ENCODE measurements around the gene TFPT.

The TFPT gene

DNA sequence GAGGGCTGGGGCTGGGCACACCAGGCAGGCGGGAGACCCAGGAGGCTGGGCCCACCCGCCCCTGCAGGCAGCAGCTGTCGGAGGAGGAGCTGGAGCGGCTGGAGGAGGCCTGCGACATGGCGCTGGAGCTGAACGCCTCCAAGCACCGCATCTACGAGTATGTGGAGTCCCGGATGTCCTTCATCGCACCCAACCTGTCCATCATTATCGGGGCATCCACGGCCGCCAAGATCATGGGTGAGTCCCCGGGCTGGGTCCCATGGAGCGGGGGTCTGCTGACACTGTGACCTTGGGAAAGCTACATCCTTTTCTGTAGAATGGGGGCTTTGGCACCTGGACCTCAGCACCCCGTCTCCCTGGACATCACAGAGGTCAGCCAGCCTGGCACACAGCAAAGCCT lies 8.2 kb upstream of the TFPT start:
- no peak overlapping the region for H3K4me3 ChIP-seq (ENCODE audit: control insufficient read depth, low read depth, low read length)
- no peak for DNase-seq (ENCODE audit: low read depth)
- TF ChIP-seq, protein P1, sequence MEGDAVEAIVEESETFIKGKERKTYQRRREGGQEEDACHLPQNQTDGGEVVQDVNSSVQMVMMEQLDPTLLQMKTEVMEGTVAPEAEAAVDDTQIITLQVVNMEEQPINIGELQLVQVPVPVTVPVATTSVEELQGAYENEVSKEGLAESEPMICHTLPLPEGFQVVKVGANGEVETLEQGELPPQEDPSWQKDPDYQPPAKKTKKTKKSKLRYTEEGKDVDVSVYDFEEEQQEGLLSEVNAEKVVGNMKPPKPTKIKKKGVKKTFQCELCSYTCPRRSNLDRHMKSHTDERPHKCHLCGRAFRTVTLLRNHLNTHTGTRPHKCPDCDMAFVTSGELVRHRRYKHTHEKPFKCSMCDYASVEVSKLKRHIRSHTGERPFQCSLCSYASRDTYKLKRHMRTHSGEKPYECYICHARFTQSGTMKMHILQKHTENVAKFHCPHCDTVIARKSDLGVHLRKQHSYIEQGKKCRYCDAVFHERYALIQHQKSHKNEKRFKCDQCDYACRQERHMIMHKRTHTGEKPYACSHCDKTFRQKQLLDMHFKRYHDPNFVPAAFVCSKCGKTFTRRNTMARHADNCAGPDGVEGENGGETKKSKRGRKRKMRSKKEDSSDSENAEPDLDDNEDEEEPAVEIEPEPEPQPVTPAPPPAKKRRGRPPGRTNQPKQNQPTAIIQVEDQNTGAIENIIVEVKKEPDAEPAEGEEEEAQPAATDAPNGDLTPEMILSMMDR (IDR thresholded peaks at IDR 0.05; ENCODE audit: control insufficient read depth, insufficient read depth, low read depth, low read length, missing control alignments) = no peak

GRCh38 chr19:54121259-54121658 lies 5.8 kb upstream of the TFPT start:
- TF ChIP-seq, protein P1 (IDR thresholded peaks at IDR 0.05; ENCODE audit: control insufficient read depth, insufficient read depth, low read depth, low read length, missing control alignments) = no peak
- H3K4me3 ChIP-seq (ENCODE audit: control insufficient read depth, low read depth, low read length) = no peak overlapping the region
- no peak for DNase-seq (ENCODE audit: low read depth)

- DNase-seq (ENCODE audit: low read depth) = no peak
- TF ChIP-seq, protein P1 (IDR thresholded peaks at IDR 0.05; ENCODE audit: control insufficient read depth, insufficient read depth, low read depth, low read length, missing control alignments) = no peak
- peak overlapping the region; percentile 78 for H3K4me3 ChIP-seq (ENCODE audit: control insufficient read depth, low read depth, low read length)
Measured at GRCh38 chr19:54114340-54115108, 933 bp downstream of the TFPT start.

DNA sequence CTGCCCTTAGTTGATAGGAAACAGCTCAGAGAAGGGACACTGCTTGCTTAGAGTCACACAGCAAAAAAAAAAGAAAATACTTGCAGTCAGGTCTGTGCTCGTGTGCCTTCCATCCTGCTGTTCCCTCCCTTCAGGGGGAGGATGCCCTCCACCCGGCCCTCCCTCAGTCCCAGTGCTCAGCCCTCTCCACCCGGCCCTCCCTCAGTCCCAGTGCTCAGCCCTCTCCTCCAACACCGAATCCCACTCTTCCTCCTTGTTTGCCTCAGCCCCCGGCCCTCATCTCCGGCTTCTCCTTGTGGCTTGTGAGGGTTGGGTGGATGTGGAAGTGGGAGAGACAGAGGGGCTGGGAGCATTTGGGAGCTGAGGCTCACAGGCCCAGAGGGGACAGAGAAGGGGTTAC lies 5.8 kb downstream of the TFPT start:
- no peak overlapping the region for H3K4me3 ChIP-seq (ENCODE audit: control insufficient read depth, low read depth, low read length)
- TF ChIP-seq, protein P1 (IDR thresholded peaks at IDR 0.05; ENCODE audit: control insufficient read depth, insufficient read depth, low read depth, low read length, missing control alignments) = no peak
- no peak for DNase-seq (ENCODE audit: low read depth)

DNA sequence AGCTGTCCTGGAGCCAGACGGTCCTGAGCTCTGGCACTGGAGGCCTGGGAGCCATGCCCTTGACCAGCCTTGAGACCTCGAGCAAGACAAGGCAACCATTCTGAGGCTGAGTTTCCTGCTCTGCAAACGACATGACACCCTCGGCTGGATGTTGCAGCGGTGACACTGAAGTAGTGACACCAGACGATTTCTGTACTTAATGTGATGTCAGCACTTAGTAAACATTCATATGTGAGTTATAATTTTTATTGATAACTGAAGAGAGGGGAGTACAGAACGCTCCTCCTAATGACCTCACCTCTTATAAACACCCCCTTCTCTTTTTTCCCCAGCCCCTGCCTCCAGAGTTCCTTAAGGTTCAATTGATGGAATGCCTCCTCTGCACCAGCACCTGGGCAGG lies 7.0 kb downstream of the TFPT start:
- DNase-seq (ENCODE audit: low read depth) = no peak
- TF ChIP-seq, protein P1 (IDR thresholded peaks at IDR 0.05; ENCODE audit: control insufficient read depth, insufficient read depth, low read depth, low read length, missing control alignments) = no peak
- no peak overlapping the region for H3K4me3 ChIP-seq (ENCODE audit: control insufficient read depth, low read depth, low read length)

- no peak overlapping the region for H3K4me3 ChIP-seq (ENCODE audit: control insufficient read depth, low read depth, low read length)
- TF ChIP-seq, protein P1 (IDR thresholded peaks at IDR 0.05; ENCODE audit: control insufficient read depth, insufficient read depth, low read depth, low read length, missing control alignments) = no peak
- no peak for DNase-seq (ENCODE audit: low read depth)
Measured at GRCh38 chr19:54107876-54108490, 7.5 kb downstream of the TFPT start.
